B cell (primary cell): ENCODE measurements around the gene DPYD. TPM values are rescaled to one million over a fixed set of nuclear protein-coding genes. Genes with fewer than 3 reads are reported as not detected.

ENCODE experiments used
- ATAC-seq: fragments of 200-7000 bp; cut with Tn5 transposase; one replicate; pipeline ENCODE4 v1.10.0; 2021; ENCODE audit warnings: low read depth, mild to moderate bottlenecking, moderate number of reproducible peaks, moderate library complexity
- CTCF ChIA-PET: fragments of 350-600 bp; sonication (Branson Sonifier 250); formaldehyde crosslinking; loops from one replicate; lab custom pipeline; 2021; ENCODE audit warnings: antibody characterized with exemption, inconsistent platforms; lab: Charles Lee
- POLR2A ChIA-PET: fragments of 350-600 bp; sonication (Branson Sonifier 250); formaldehyde crosslinking; loops from one replicate; lab custom pipeline; 2021; ENCODE audit warnings: antibody characterized with exemption; lab: Charles Lee
- DNase-seq: peaks from one replicate; pipeline ENCODE4 v3.0.0; 2013
- H2AFZ ChIP-seq: 2 replicates; pipeline ENCODE4 v1.6.1; 2012; ENCODE audit warnings: mild to moderate bottlenecking, low read depth, low read length; ENCODE audit not compliant: insufficient read depth, poor library complexity, severe bottlenecking
- H3K27ac ChIP-seq, 2 donors: 1 replicate in 1 of 2; 2 replicates in 1 of 2; pipeline ENCODE4 v1.5.1; 2012 to 2013; ENCODE audit warnings: low read length in 2 of 2, mild to moderate bottlenecking in 2 of 2, moderate library complexity in 1 of 2
- H3K27me3 ChIP-seq, 4 experiments: fragments of 200-600 bp in 1 of 4; sonication (generic) in 1 of 4; replicated peaks in 1 of 4; 1 replicate in 2 of 4; 2 replicates in 2 of 4; pipeline versions ENCODE4 v1.6.1 to v1.7.0; 2013 to 2016; ENCODE audit warnings: low read length in 3 of 4, mild to moderate bottlenecking in 2 of 4, mixed read lengths in 1 of 4, moderate library complexity in 1 of 4; ENCODE audit not compliant: insufficient read depth in 4 of 4, control insufficient read depth in 3 of 4; ENCODE audit errors: control extremely low read depth in 1 of 4
- H3K36me3 ChIP-seq, 2 experiments: replicated peaks in 1 of 2; 1 replicate in 1 of 2; 2 replicates in 1 of 2; pipeline versions ENCODE4 v1.6.1 to v1.7.1; 2013; ENCODE audit warnings: low read length in 1 of 2; ENCODE audit not compliant: insufficient read depth in 2 of 2, control insufficient read depth in 1 of 2; ENCODE audit errors: control extremely low read depth in 1 of 2, extremely low read depth in 1 of 2
- H3K4me1 ChIP-seq, 2 donors: fragments of 200-600 bp in 1 of 2; sonication (generic) in 1 of 2; 1 replicate in 1 of 2; 2 replicates in 1 of 2; pipeline versions ENCODE4 v1.5.1 to v1.6.1; 2013 to 2017; ENCODE audit warnings: low read length in 2 of 2; ENCODE audit not compliant: control insufficient read depth in 2 of 2, insufficient read depth in 2 of 2
- H3K4me2 ChIP-seq: replicated peaks from 2 replicates; pipeline ENCODE3; 2012; ENCODE audit warnings: mild to moderate bottlenecking, low read depth, low read length; ENCODE audit not compliant: poor library complexity, severe bottlenecking
- H3K4me3 ChIP-seq, 5 experiments: fragments of 200-600 bp in 1 of 5; sonication (generic) in 1 of 5; 1 replicate in 3 of 5; 2 replicates in 2 of 5; pipeline versions ENCODE4 v1.5.1 to v1.7.0; 2011 to 2016; ENCODE audit warnings: low read length in 4 of 5, mild to moderate bottlenecking in 4 of 5, low read depth in 2 of 5, control low read depth in 1 of 5, moderate library complexity in 1 of 5; ENCODE audit not compliant: insufficient read depth in 1 of 5; ENCODE audit errors: control extremely low read depth in 1 of 5, extremely low read depth in 1 of 5
- H3K79me2 ChIP-seq: fragments of 200-600 bp; sonication (generic); one replicate; pipeline ENCODE4 v1.6.0; 2016; ENCODE audit warnings: low read length; ENCODE audit not compliant: control insufficient read depth, insufficient read depth
- H3K9ac ChIP-seq: fragments of 200-600 bp; sonication (generic); 2 replicates; pipeline ENCODE4 v1.6.1; 2017; ENCODE audit warnings: mild to moderate bottlenecking, low read length, moderate library complexity
- H3K9me3 ChIP-seq, 3 donors: one replicate each; pipeline versions ENCODE4 v1.6.1 to v1.7.1; 2013; ENCODE audit warnings: low read length in 2 of 3; ENCODE audit not compliant: control insufficient read depth in 2 of 3, insufficient read depth in 1 of 3; ENCODE audit errors: control extremely low read depth in 1 of 3
- H4K20me1 ChIP-seq: 2 replicates; pipeline ENCODE4 v1.6.0; 2012; ENCODE audit warnings: mild to moderate bottlenecking, low read length; ENCODE audit not compliant: insufficient read depth, control insufficient read depth, poor library complexity, severe bottlenecking
- H3K27ac Mint-ChIP-seq: one replicate; pipeline ENCODE4 v1.8.0; 2021; ENCODE audit warnings: mixed read lengths
- H3K27me3 Mint-ChIP-seq: one replicate; pipeline ENCODE4 v1.8.0; 2021; ENCODE audit warnings: mixed read lengths
- H3K4me1 Mint-ChIP-seq: one replicate; pipeline ENCODE4 v1.8.0; 2021; ENCODE audit warnings: mixed read lengths
- H3K4me3 Mint-ChIP-seq: one replicate; pipeline ENCODE4 v1.8.0; 2021; ENCODE audit warnings: mixed read lengths
- H3K9me3 Mint-ChIP-seq: one replicate; pipeline ENCODE4 v1.8.0; 2022; ENCODE audit warnings: mixed read lengths; ENCODE audit not compliant: insufficient read depth
- CTCF ChIP-seq: fragments of 200-600 bp; IDR thresholded peaks from one replicate; pipeline ENCODE4 v1.8.0; 2022; ENCODE audit warnings: antibody characterized with exemption, mild to moderate bottlenecking
- EZH2 ChIP-seq: IDR thresholded peaks from 2 replicates; pipeline ENCODE4 v1.6.1; 2012; ENCODE audit warnings: borderline replicate concordance, low read depth, mild to moderate bottlenecking, moderate library complexity, low read length; ENCODE audit not compliant: insufficient read depth, poor library complexity, severe bottlenecking
- WGBS: methylation state at CpG from one replicate; pipeline ENCODE4 v1.1.5; 2013; ENCODE audit warnings: missing lambda C conversion rate; ENCODE audit not compliant: insufficient coverage; 5-methylcytosine and 5-hydroxymethylcytosine counted together
- intact Hi-C: fragments of 100-400 bp; cut with micrococcal nuclease; formaldehyde crosslinking; loops from one replicate; pipeline ENCODE4 v1.10.0; 2022
- polyA plus RNA-seq: library from polyadenylated mRNA; depleted of rRNA; stranded (reverse); fragments of >200 nt; gene quantifications from 2 replicates; pipeline ENCODE4 v1.2.3, GENCODE V29; 2012
- total RNA-seq, 2 donors: library from RNA; stranded (reverse); fragments of 120-200 nt in 1 of 2; gene quantifications; 1 replicate in 1 of 2; 2 replicates in 1 of 2; pipeline versions ENCODE4 v1.2.3 to v1.2.4, GENCODE V29; 2013 to 2022

Gene DPYD
- total and polyA plus RNA-seq, 2 donors (not counting 1 experiment from before 2014, with no cell fraction given): 4.2 to 19.0 TPM

GRCh38 chr1:97145321-97145956 lies 775.4 kb downstream of the DPYD start:
- POLR2A ChIA-PET: no interaction called here
- Histone ChIP-seq H3K27me3 (no peaks in the 10 kb centered on the region), H3K4me1 (no peaks in the 10 kb centered on the region), H3K27ac (no peak overlapping the region), H3K4me3 (no peak overlapping the region), H3K9ac (no peak overlapping the region), H2AFZ (no peak overlapping the region), H3K36me3 (no peaks in the 10 kb centered on the region), H4K20me1 (no peaks in the 10 kb centered on the region), H3K4me2 (no peak overlapping the region), H3K79me2 (no peaks in the 10 kb centered on the region), H3K9me3 (no peaks in the 10 kb centered on the region)
- CTCF ChIA-PET: no interaction called here
- Mint-ChIP-seq H3K27me3 (no peaks in the 10 kb centered on the region), H3K9me3 (no peaks in the 10 kb centered on the region), H3K4me3 (no peak overlapping the region), H3K27ac (no peak overlapping the region), H3K4me1 (no peaks in the 10 kb centered on the region)
- 92% methylated on average over 2 of the region's 6 CpGs for WGBS
- TF ChIP-seq EZH2 (no peak), CTCF (no peak)
- no peak for ATAC-seq
- intact Hi-C loops: no loop called here
- no peak for DNase-seq

DNA sequence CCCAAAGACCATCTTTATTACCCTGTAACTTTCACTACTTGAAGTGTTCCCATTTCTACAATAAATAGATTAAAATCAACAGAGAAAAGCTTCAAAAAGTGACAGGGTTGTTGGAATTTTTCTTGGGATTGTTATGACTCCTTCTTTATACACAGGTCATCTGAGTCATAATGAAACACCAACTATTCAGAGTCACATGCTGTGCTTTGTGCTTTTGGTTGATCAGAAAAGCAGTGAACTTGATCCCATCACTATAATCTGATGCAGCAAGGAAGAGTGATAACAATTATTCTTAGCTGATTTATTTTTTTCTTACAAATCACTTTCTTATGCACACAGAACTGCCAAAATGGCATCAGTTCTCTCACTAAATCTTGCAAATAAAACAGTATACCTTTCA lies 776.3 kb downstream of the DPYD start:
- Mint-ChIP-seq H3K4me3 (no peak overlapping the region), H3K4me1 (no peaks in the 10 kb centered on the region), H3K27ac (no peak overlapping the region), H3K27me3 (no peaks in the 10 kb centered on the region), H3K9me3 (no peaks in the 10 kb centered on the region)
- POLR2A ChIA-PET: no interaction called here
- Histone ChIP-seq H3K27ac (no peak overlapping the region), H3K4me2 (no peak overlapping the region), H3K9ac (no peak overlapping the region), H4K20me1 (no peaks in the 10 kb centered on the region), H2AFZ (no peak overlapping the region), H3K36me3 (no peaks in the 10 kb centered on the region), H3K79me2 (no peaks in the 10 kb centered on the region), H3K9me3 (no peaks in the 10 kb centered on the region), H3K4me3 (no peak overlapping the region), H3K27me3 (no peaks in the 10 kb centered on the region), H3K4me1 (no peaks in the 10 kb centered on the region)
- DNase-seq (no peak), ATAC-seq (no peak)
- intact Hi-C loops: no loop called here
- CTCF ChIA-PET: interaction anchor here (1.3 kb wide), 1 partner anchor 9 kb away, joined by 3 read pairs; no protein-coding TSS in a partner anchor
- TF ChIP-seq EZH2: no peak
- no peak for TF ChIP-seq CTCF
